ENCODE data around the gene URM1. TPM values are rescaled to one million over a fixed set of nuclear protein-coding genes. Genes with fewer than 3 reads are reported as not detected.

URM1 gene
- total RNA-seq, 2 donors from 2014 or later, result 25.3 to 71.8 TPM

DNA sequence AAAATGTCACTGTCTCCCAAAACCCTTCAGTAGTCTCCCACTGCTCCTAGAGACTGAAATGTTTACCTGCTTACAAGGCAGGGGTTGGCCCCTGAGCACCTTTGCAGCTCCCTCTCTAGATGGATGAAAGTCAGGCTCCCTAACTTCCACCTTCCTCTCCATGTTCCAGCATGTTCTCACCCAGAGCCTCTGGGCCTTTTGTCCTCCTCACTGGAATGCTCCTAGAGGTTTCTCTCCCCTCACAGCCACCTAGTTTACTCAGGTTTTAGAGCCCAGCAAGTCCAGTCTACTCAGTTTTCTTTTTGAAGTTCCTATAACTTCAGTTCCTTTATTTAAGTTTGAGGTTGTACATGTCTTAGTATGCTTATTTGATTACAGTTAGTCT lies 815 bp upstream of the URM1 start:
- no peak for DNase-seq (ENCODE audit: low spot score)
- Histone ChIP-seq H3K4me1 (ENCODE audit: control insufficient read depth in 1 of 2, low read depth in 2 of 2) (peaks cover 12 to 20% of the 10 kb centered on the region in 2 donors), H3K36me3 (no peaks in the 10 kb centered on the region), H3K4me3 (peak overlapping the region; percentile 82), H3K27me3 (replicated peaks; ENCODE audit: insufficient read depth) (no peaks in the 10 kb centered on the region), H3K27ac (peak overlapping the region; percentile 78 to 90), H3K9me3 (no peaks in the 10 kb centered on the region)
- no peak for ATAC-seq (ENCODE audit: insufficient number of reproducible peaks, low FRiP score, low read depth)
- TF ChIP-seq, protein P1, sequence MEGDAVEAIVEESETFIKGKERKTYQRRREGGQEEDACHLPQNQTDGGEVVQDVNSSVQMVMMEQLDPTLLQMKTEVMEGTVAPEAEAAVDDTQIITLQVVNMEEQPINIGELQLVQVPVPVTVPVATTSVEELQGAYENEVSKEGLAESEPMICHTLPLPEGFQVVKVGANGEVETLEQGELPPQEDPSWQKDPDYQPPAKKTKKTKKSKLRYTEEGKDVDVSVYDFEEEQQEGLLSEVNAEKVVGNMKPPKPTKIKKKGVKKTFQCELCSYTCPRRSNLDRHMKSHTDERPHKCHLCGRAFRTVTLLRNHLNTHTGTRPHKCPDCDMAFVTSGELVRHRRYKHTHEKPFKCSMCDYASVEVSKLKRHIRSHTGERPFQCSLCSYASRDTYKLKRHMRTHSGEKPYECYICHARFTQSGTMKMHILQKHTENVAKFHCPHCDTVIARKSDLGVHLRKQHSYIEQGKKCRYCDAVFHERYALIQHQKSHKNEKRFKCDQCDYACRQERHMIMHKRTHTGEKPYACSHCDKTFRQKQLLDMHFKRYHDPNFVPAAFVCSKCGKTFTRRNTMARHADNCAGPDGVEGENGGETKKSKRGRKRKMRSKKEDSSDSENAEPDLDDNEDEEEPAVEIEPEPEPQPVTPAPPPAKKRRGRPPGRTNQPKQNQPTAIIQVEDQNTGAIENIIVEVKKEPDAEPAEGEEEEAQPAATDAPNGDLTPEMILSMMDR (IDR thresholded peaks at IDR 0.05), result no peak

- DNase-seq (ENCODE audit: low spot score) (no peak), ATAC-seq (ENCODE audit: insufficient number of reproducible peaks, low FRiP score, low read depth) (peak; percentile 2)
- H3K4me3 ChIP-seq, result peak overlapping the region; percentile 82
- H3K27me3 ChIP-seq (replicated peaks; ENCODE audit: insufficient read depth), result no peaks in the 10 kb centered on the region
- no peaks in the 10 kb centered on the region for H3K9me3 ChIP-seq
- H3K4me1 ChIP-seq (ENCODE audit: control insufficient read depth in 1 of 2, low read depth in 2 of 2), result peaks cover 12 to 19% of the 10 kb centered on the region in 2 donors
- peak overlapping the region; percentile 78 to 97 for H3K27ac ChIP-seq
- no peaks in the 10 kb centered on the region for H3K36me3 ChIP-seq
- TF ChIP-seq, protein P1 (IDR thresholded peaks at IDR 0.05), result no peak
These were observed 500 bp downstream of the URM1 start for GRCh38 chr9:128371630-128372117.

- no peak for ATAC-seq (ENCODE audit: insufficient number of reproducible peaks, low FRiP score, low read depth)
- H3K36me3 ChIP-seq, result no peaks in the 10 kb centered on the region
- peak overlapping the region; percentile 78 to 97 for H3K27ac ChIP-seq
- TF ChIP-seq, protein P1 (IDR thresholded peaks at IDR 0.05), result no peak
- peak overlapping the region; percentile 82 for H3K4me3 ChIP-seq
- no peaks in the 10 kb centered on the region for H3K27me3 ChIP-seq (replicated peaks; ENCODE audit: insufficient read depth)
- peaks cover 12 to 19% of the 10 kb centered on the region in 2 donors for H3K4me1 ChIP-seq (ENCODE audit: control insufficient read depth in 1 of 2, low read depth in 2 of 2)
- no peak for DNase-seq (ENCODE audit: low spot score)
- H3K9me3 ChIP-seq, result no peaks in the 10 kb centered on the region
These were observed 1.0 kb downstream of the URM1 start for GRCh38 chr9:128372188-128372641.

- peaks cover 1% of the 10 kb centered on the region for H3K36me3 ChIP-seq
- DNase-seq (ENCODE audit: low spot score) (no peak), ATAC-seq (ENCODE audit: insufficient number of reproducible peaks, low FRiP score, low read depth) (no peak)
- H3K9me3 ChIP-seq, result no peaks in the 10 kb centered on the region
- peaks cover 12 to 19% of the 10 kb centered on the region in 2 donors for H3K4me1 ChIP-seq (ENCODE audit: control insufficient read depth in 1 of 2, low read depth in 2 of 2)
- no peak overlapping the region for H3K4me3 ChIP-seq
- no peak overlapping the region for H3K27ac ChIP-seq
- no peaks in the 10 kb centered on the region for H3K27me3 ChIP-seq (replicated peaks; ENCODE audit: insufficient read depth)
- TF ChIP-seq, protein P1 (IDR thresholded peaks at IDR 0.05), result no peak
These were observed 1.6 kb downstream of the URM1 start for GRCh38 chr9:128372784-128373183.

GRCh38 chr9:128374221-128374675 lies 3.1 kb downstream of the URM1 start:
- Histone ChIP-seq H3K27ac (no peak overlapping the region), H3K4me3 (no peak overlapping the region), H3K9me3 (no peaks in the 10 kb centered on the region), H3K27me3 (replicated peaks; ENCODE audit: insufficient read depth) (no peaks in the 10 kb centered on the region), H3K36me3 (peaks cover 10% of the 10 kb centered on the region), H3K4me1 (ENCODE audit: control insufficient read depth in 1 of 2, low read depth in 2 of 2) (peaks cover 12 to 19% of the 10 kb centered on the region in 2 donors)
- TF ChIP-seq, protein P1 (IDR thresholded peaks at IDR 0.05), result no peak
- ATAC-seq (ENCODE audit: insufficient number of reproducible peaks, low FRiP score, low read depth) (no peak), DNase-seq (ENCODE audit: low spot score) (no peak)
